ENCODE data around the gene PCYOX1L.

PCYOX1L gene

DNA sequence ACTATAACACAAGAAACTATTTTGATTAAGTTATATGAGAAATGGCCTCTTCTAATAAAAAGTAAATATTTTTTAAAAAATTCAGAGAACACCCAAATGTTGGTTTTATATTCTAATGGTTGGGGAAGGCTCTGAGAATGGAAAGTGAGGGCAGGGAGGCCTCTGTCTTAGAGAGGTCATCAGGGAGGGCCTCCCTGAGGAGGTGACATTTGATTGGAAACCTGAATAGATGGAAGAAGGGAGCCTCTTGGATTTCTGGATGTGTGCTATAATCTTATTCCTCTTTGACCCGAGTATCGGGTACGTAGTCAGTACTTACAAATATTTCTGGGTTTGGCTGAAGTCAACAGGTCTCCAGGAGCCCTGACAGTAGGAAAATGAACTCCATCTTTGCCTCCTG, 38.7 kb upstream of the PCYOX1L start:
- no peak for TF ChIP-seq FOXM1 (IDR thresholded peaks at IDR 0.05; ENCODE audit: borderline replicate concordance, low read depth)
- no peak for TF ChIP-seq YY1 (IDR thresholded peaks at IDR 0.05; ENCODE audit: low read depth)
- no peak for TF ChIP-seq RAD21 (IDR thresholded peaks at IDR 0.05; ENCODE audit: low read depth)
- no peak for TF ChIP-seq EGR1 (IDR thresholded peaks at IDR 0.05)
- no peak for TF ChIP-seq ZBTB7A (IDR thresholded peaks at IDR 0.05; ENCODE audit: low read depth)
- TF ChIP-seq, protein P1, sequence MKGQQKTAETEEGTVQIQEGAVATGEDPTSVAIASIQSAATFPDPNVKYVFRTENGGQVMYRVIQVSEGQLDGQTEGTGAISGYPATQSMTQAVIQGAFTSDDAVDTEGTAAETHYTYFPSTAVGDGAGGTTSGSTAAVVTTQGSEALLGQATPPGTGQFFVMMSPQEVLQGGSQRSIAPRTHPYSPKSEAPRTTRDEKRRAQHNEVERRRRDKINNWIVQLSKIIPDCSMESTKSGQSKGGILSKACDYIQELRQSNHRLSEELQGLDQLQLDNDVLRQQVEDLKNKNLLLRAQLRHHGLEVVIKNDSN (IDR thresholded peaks at IDR 0.05): no peak
- no peak for TF ChIP-seq TEAD4 (IDR thresholded peaks at IDR 0.05)
- TF ChIP-seq, protein P2, sequence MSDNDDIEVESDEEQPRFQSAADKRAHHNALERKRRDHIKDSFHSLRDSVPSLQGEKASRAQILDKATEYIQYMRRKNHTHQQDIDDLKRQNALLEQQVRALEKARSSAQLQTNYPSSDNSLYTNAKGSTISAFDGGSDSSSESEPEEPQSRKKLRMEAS (IDR thresholded peaks at IDR 0.05): no peak
- TF ChIP-seq TCF12 (IDR thresholded peaks at IDR 0.05; ENCODE audit: low read depth): no peak
- TF ChIP-seq, protein P3, sequence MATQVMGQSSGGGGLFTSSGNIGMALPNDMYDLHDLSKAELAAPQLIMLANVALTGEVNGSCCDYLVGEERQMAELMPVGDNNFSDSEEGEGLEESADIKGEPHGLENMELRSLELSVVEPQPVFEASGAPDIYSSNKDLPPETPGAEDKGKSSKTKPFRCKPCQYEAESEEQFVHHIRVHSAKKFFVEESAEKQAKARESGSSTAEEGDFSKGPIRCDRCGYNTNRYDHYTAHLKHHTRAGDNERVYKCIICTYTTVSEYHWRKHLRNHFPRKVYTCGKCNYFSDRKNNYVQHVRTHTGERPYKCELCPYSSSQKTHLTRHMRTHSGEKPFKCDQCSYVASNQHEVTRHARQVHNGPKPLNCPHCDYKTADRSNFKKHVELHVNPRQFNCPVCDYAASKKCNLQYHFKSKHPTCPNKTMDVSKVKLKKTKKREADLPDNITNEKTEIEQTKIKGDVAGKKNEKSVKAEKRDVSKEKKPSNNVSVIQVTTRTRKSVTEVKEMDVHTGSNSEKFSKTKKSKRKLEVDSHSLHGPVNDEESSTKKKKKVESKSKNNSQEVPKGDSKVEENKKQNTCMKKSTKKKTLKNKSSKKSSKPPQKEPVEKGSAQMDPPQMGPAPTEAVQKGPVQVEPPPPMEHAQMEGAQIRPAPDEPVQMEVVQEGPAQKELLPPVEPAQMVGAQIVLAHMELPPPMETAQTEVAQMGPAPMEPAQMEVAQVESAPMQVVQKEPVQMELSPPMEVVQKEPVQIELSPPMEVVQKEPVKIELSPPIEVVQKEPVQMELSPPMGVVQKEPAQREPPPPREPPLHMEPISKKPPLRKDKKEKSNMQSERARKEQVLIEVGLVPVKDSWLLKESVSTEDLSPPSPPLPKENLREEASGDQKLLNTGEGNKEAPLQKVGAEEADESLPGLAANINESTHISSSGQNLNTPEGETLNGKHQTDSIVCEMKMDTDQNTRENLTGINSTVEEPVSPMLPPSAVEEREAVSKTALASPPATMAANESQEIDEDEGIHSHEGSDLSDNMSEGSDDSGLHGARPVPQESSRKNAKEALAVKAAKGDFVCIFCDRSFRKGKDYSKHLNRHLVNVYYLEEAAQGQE (IDR thresholded peaks at IDR 0.05; ENCODE audit: low read depth): no peak
- no peak for TF ChIP-seq CEBPB (IDR thresholded peaks at IDR 0.05)
- TF ChIP-seq EP300 (IDR thresholded peaks at IDR 0.05; ENCODE audit: borderline replicate concordance): no peak
- no peak for TF ChIP-seq CREB1 (IDR thresholded peaks at IDR 0.05; ENCODE audit: low read depth)
- TF ChIP-seq TAF1 (IDR thresholded peaks at IDR 0.05; ENCODE audit: low read depth): no peak
- TF ChIP-seq NFIC (IDR thresholded peaks at IDR 0.05): no peak

DNA sequence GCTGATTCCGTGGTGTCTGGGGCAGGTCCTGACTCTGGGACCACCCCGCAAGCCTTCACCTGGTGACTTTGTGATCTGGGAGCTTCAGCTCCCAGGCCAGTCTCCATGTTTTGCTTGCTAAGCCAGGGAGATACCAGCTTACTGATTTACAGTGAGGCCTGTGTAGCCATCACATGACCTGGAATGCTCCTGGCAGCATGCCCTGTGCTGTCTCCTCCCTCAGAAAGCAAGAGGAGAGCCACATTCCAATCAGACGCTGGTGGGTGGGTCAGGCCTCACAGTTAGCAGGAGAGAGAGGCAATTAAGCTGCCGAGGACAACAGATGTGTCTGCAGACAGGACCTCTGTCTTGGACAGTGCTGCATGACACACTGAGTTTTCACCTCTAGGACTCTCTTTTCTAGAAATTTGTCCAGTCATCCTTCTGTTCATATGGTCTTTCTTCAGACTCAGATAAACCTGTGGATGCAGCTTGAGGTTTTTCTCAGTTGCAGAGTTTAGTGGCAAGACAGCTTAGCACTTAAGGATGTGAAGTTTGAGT, 37.0 kb upstream of the PCYOX1L start:
- TF ChIP-seq EGR1 (IDR thresholded peaks at IDR 0.05) (no peak), CREB1 (IDR thresholded peaks at IDR 0.05; ENCODE audit: low read depth) (no peak), TCF12 (IDR thresholded peaks at IDR 0.05; ENCODE audit: low read depth) (0 out of 2 replicates have a peak, but pooled peaks have one; percentile 22), RAD21 (IDR thresholded peaks at IDR 0.05; ENCODE audit: low read depth) (no peak), TAF1 (IDR thresholded peaks at IDR 0.05; ENCODE audit: low read depth) (peak; percentile 46; the same call in 1 of the 2 replicates), FOXM1 (IDR thresholded peaks at IDR 0.05; ENCODE audit: borderline replicate concordance, low read depth) (no peak), NFIC (IDR thresholded peaks at IDR 0.05) (peak; percentile 73), EP300 (IDR thresholded peaks at IDR 0.05; ENCODE audit: borderline replicate concordance) (no peak), ZBTB7A (IDR thresholded peaks at IDR 0.05; ENCODE audit: low read depth) (no peak), YY1 (IDR thresholded peaks at IDR 0.05; ENCODE audit: low read depth) (peak; percentile 32; the same call in 1 of the 2 replicates), CEBPB (IDR thresholded peaks at IDR 0.05) (no peak), TEAD4 (IDR thresholded peaks at IDR 0.05) (peak; percentile 75; the same call in 1 of the 2 replicates)
- TF ChIP-seq, protein P3 (IDR thresholded peaks at IDR 0.05; ENCODE audit: low read depth): no peak
- TF ChIP-seq, protein P1 (IDR thresholded peaks at IDR 0.05): peak; percentile 95
- TF ChIP-seq, protein P2 (IDR thresholded peaks at IDR 0.05): peak; percentile 57; the same call in 1 of the 2 replicates

DNA sequence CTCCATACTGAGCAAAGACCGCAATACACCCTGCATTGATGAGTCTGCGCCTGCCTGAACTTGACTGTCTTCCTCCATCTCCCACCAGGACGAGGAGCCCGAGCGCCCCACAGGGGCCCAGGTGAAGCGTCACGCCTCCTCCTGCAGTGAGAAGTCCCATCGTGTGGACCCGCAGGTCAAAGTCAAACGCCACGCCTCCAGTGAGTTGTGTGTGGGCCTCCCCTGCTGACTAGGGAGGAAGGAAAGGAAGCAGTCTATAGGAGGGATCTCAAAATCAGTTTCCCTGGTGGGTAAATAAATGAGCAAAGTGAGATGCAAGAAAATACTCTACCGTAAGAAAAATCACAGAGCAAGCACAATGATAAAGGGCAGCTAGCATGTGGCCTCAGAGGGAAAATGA, 35.3 kb upstream of the PCYOX1L start:
- TF ChIP-seq CREB1 (IDR thresholded peaks at IDR 0.05; ENCODE audit: low read depth): no peak
- no peak for TF ChIP-seq FOXM1 (IDR thresholded peaks at IDR 0.05; ENCODE audit: borderline replicate concordance, low read depth)
- no peak for TF ChIP-seq NFIC (IDR thresholded peaks at IDR 0.05)
- TF ChIP-seq, protein P3 (IDR thresholded peaks at IDR 0.05; ENCODE audit: low read depth): no peak
- no peak for TF ChIP-seq ZBTB7A (IDR thresholded peaks at IDR 0.05; ENCODE audit: low read depth)
- TF ChIP-seq CEBPB (IDR thresholded peaks at IDR 0.05): no peak
- no peak for TF ChIP-seq TAF1 (IDR thresholded peaks at IDR 0.05; ENCODE audit: low read depth)
- no peak for TF ChIP-seq YY1 (IDR thresholded peaks at IDR 0.05; ENCODE audit: low read depth)
- no peak for TF ChIP-seq TCF12 (IDR thresholded peaks at IDR 0.05; ENCODE audit: low read depth)
- TF ChIP-seq EP300 (IDR thresholded peaks at IDR 0.05; ENCODE audit: borderline replicate concordance): no peak
- TF ChIP-seq, protein P2 (IDR thresholded peaks at IDR 0.05): no peak
- no peak for TF ChIP-seq EGR1 (IDR thresholded peaks at IDR 0.05)
- no peak for TF ChIP-seq TEAD4 (IDR thresholded peaks at IDR 0.05)
- no peak for TF ChIP-seq RAD21 (IDR thresholded peaks at IDR 0.05; ENCODE audit: low read depth)
- TF ChIP-seq, protein P1 (IDR thresholded peaks at IDR 0.05): no peak
